Dendritic cell treated with granulocyte-macrophage colony-stimulating factor and Interleukin-4, amounts not matched to agents 40 ng/mL and 50 ng/mL, for 4 days (primary cell): Measurements from ENCODE around the gene PMP22.

Experiments used
- H3K27ac Mint-ChIP-seq: one replicate; pipeline ENCODE4 v1.8.0; 2022; ENCODE audit warnings: mild to moderate bottlenecking, mixed read lengths
- H3K27me3 Mint-ChIP-seq: one replicate; pipeline ENCODE4 v1.8.0; 2022; ENCODE audit warnings: mild to moderate bottlenecking, mixed read lengths
- H3K36me3 Mint-ChIP-seq: one replicate; pipeline ENCODE4 v1.8.0; 2022; ENCODE audit warnings: low read depth, mixed read lengths
- H3K4me1 Mint-ChIP-seq: one replicate; pipeline ENCODE4 v1.8.0; 2022; ENCODE audit warnings: low read depth, mixed read lengths
- H3K4me3 Mint-ChIP-seq: one replicate; pipeline ENCODE4 v1.8.0; 2022; ENCODE audit warnings: mild to moderate bottlenecking, moderate library complexity, mixed read lengths
- H3K9me3 Mint-ChIP-seq: one replicate; pipeline ENCODE4 v1.8.0; 2022; ENCODE audit warnings: mixed read lengths
- intact Hi-C: fragments of 100-400 bp; cut with micrococcal nuclease; formaldehyde crosslinking; loops from one replicate; pipeline ENCODE4 v1.15.0; 2022

Gene PMP22

DNA sequence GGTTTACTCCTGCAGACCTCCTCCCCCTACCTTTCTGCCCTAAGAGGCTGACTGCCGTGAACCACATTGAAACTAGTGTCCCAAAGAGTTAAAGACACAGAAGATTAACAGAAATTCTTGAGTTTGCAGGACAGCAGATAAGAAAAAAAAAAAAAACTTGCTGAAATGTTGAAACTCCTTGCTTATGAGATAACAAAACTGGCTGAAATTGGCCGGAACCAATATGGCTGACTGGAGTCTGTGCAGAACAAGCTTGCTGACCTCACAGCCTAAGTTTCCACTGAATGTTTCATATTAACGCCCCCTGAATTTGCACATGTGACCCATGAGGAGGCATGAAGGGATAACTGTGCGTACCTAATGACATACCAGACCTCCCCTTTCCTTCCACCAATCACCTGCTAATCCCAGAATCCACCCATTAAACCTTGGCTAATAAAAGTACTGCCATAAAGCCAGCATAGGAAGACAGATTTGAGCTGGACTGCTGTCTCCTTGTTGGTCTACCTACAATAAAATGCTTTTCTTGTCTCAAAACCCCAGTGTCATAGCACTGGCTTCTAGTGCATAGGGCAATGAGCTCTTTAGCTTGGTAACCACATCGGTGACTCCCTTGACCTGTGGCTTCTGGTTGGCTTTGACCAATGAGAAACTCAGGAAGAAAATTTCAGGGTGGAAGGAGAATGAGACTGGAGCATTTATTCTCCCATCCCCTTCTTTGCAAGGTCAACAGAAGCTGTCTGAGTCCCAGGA lies 80.1 kb downstream of the PMP22 start:
- Mint-ChIP-seq H3K4me1 (peaks cover 14% of the 10 kb centered on the region), H3K27me3 (no peaks in the 10 kb centered on the region), H3K4me3 (no peak overlapping the region), H3K27ac (no peak overlapping the region), H3K9me3 (no peaks in the 10 kb centered on the region), H3K36me3 (no peaks in the 10 kb centered on the region)
- intact Hi-C loops = no loop called here

DNA sequence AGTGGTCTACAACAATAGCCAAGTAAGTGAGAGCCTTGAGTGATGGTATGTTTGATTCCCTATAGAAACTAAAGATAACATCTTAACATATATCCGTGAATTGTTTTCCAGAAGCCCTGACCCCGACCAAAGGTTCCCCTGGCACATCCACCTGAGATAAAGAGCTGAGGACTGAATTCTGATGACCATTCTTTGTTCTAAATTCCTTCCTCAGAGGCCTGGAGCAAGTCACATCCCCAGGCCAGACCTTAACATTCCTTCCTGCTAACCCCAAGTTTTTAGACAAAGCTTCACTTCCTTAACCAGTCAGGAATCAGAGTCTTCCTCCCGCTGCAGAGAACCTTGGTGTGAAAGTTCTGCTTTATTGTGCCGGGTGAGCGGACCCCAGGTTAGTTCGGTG lies 83.3 kb downstream of the PMP22 start:
- no peak overlapping the region for H3K27ac Mint-ChIP-seq
- no peaks in the 10 kb centered on the region for H3K27me3 Mint-ChIP-seq
- H3K4me1 Mint-ChIP-seq = peaks cover 14% of the 10 kb centered on the region
- intact Hi-C loops = no loop called here
- H3K36me3 Mint-ChIP-seq = no peaks in the 10 kb centered on the region
- no peaks in the 10 kb centered on the region for H3K9me3 Mint-ChIP-seq
- H3K4me3 Mint-ChIP-seq = no peak overlapping the region

DNA sequence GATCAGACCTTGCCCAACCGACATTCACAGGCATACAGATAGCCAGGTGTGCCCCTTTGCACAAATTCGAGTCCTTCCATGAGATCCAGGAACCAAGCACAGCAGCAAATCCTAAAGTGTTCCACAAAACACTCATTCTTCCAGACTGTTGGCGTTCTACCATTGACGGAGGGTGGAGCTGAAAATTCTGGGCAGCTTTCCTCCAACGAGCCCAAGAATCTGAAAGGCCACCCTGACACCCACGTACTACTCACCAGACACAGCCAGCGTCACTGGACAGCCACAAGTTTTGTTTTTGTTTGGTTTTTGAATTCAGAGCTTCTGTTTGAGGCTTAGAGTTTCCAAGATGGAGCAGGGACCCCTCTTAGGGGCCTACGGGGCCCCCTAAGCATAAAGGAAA lies 83.8 kb downstream of the PMP22 start:
- intact Hi-C loops = no loop called here
- no peak overlapping the region for H3K27ac Mint-ChIP-seq
- no peaks in the 10 kb centered on the region for H3K27me3 Mint-ChIP-seq
- H3K9me3 Mint-ChIP-seq = no peaks in the 10 kb centered on the region
- H3K36me3 Mint-ChIP-seq = no peaks in the 10 kb centered on the region
- H3K4me3 Mint-ChIP-seq = no peak overlapping the region
- H3K4me1 Mint-ChIP-seq = peaks cover 14% of the 10 kb centered on the region

DNA sequence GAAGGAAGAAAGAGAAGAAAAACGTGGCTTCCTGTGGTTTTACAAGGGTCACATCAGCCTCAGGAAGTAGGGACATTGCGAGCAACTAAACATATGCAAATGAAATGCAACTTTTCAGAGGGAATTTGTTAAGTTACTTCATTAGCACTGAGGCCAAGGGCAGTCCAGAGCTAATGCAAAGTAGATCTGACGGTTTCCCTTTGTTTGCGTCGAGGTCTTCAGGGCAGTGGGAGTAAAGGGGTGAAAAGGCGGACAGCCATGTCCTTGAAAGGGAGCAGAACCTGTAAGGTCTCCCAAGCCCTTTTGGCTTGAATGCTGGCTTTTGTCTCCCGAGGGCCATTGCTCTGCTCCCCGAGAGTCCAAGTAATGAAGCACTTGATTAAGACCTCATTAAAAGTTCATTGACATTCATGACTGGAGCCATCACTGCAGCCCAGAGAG lies 85.0 kb downstream of the PMP22 start:
- H3K27me3 Mint-ChIP-seq = no peaks in the 10 kb centered on the region
- no peaks in the 10 kb centered on the region for H3K9me3 Mint-ChIP-seq
- H3K4me1 Mint-ChIP-seq = peaks cover 5% of the 10 kb centered on the region
- no peak overlapping the region for H3K4me3 Mint-ChIP-seq
- H3K27ac Mint-ChIP-seq = no peak overlapping the region
- intact Hi-C loops = no loop called here
- H3K36me3 Mint-ChIP-seq = no peaks in the 10 kb centered on the region
